BLaER1 (cell line): ENCODE data around the gene THOC6.

Experiments used
- H3K27ac ChIP-seq: shearing (Covaris generic); formaldehyde crosslinking; 2 replicates; pipeline ENCODE4 v1.8.1; 2022
- H3K27me3 ChIP-seq: shearing (Covaris generic); formaldehyde crosslinking; 2 replicates; pipeline ENCODE4 v1.8.1; 2022
- H3K36me3 ChIP-seq: shearing (Covaris generic); formaldehyde crosslinking; 2 replicates; pipeline ENCODE4 v1.8.1; 2022
- H3K4me1 ChIP-seq: shearing (Covaris generic); formaldehyde crosslinking; 2 replicates; pipeline ENCODE4 v1.8.1; 2022
- H3K4me2 ChIP-seq: shearing (Covaris generic); formaldehyde crosslinking; 2 replicates; pipeline ENCODE4 v1.8.1; 2022
- H3K4me3 ChIP-seq: shearing (Covaris generic); formaldehyde crosslinking; 2 replicates; pipeline ENCODE4 v1.8.1; 2022
- H3K9ac ChIP-seq: shearing (Covaris generic); formaldehyde crosslinking; 2 replicates; pipeline ENCODE4 v1.8.1; 2022
- H3K9me3 ChIP-seq: shearing (Covaris generic); formaldehyde crosslinking; 2 replicates; pipeline ENCODE4 v1.8.1; 2022
- H4K20me1 ChIP-seq: shearing (Covaris generic); formaldehyde crosslinking; 2 replicates; pipeline ENCODE4 v1.8.1; 2022
- Cebpa-rat ChIP-seq: shearing (Covaris generic); IDR thresholded peaks from 2 replicates; pipeline ENCODE4 v1.8.1; 2022

Gene THOC6

DNA sequence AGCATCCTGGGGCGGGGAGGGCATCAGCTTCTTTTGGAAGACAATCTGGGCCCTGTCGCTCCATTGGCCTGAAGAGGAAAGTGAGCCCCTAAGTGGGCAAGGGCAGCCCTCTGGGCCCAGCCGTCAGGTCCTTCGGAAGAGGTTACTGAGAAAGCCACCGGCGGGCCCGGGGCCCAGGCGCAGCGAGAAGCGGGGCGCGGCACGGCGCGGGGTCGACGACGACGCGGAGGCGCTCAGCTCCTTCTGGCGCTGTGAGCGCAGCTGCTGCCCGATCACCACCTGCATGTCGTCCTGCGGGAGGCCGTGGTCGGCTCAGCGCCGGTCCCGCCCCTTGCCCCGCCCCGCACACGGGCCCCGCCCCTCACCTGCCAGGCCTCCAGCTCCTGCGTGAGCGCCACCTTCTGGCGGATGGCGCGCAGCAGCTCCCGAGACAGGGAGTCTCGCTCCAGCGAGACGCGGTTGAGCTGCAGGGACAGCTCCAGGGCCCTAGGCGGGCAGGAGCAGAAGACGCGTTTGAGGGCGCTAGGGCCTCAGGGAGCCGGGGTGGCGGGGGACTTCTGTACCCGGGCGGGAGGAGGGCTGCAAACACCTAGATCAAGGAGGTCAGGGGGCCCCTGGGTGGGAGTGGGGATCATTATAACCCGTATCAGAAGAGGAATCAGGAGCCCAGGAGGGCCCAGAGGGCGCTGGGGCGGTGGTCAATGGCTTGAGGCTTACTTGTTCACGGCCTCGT, 4.3 kb downstream of the THOC6 start:
- H3K27ac ChIP-seq, result peak overlapping the region; percentile 12; the same call in 1 of the 2 replicates
- H3K9me3 ChIP-seq, result no peaks in the 10 kb centered on the region
- H3K36me3 ChIP-seq, result peaks cover 23% of the 10 kb centered on the region
- no peak for TF ChIP-seq Cebpa-rat
- H3K4me2 ChIP-seq, result peak overlapping the region; percentile 87
- peaks cover 51% of the 10 kb centered on the region for H3K4me1 ChIP-seq
- no peak overlapping the region for H3K9ac ChIP-seq
- H3K27me3 ChIP-seq, result peaks cover 50% of the 10 kb centered on the region
- peaks cover 81% of the 10 kb centered on the region for H4K20me1 ChIP-seq
- H3K4me3 ChIP-seq, result 0 out of 2 replicates have a peak overlapping the region, but pooled peaks have one; percentile 25

DNA sequence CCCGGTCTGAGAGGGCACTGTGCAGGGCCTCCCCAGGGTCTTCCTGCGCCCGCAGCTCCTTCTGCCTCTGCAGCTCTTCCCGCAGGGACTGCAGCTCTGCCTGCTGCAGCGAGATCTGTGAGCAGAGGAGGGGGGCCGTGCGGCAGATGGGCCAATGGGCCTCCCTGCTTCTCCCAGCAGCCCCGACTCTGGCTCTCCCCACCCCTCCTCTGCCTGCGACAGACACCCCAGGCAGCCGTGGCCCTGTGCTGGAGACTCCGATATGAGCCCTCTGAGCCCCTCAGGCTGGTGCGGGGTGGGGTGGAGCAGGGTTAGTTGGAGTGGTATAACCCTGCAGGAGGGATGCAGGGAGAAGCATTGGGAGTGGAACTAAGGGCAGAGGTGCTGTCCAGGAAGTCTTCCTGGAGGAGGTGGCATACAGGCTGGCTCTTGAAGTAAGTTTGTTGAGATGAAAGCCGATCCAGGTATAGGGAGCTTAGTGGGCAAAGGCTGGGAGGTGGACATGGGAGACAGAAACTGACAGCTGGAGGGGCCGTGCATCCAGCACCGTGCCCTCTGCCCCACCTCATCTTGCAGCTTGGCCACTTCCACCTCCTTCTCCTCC, 5.0 kb downstream of the THOC6 start:
- Histone ChIP-seq H3K4me2 (peak overlapping the region; percentile 69), H3K9ac (no peak overlapping the region), H4K20me1 (peaks cover 80% of the 10 kb centered on the region), H3K4me3 (0 out of 2 replicates have a peak overlapping the region, but pooled peaks have one; percentile 25), H3K36me3 (peaks cover 23% of the 10 kb centered on the region), H3K4me1 (peaks cover 45% of the 10 kb centered on the region), H3K27ac (no peak overlapping the region), H3K9me3 (no peaks in the 10 kb centered on the region), H3K27me3 (peaks cover 56% of the 10 kb centered on the region)
- no peak for TF ChIP-seq Cebpa-rat

GRCh38 chr16:3029491-3030221, 5.8 kb downstream of the THOC6 start:
- Histone ChIP-seq H3K9ac (no peak overlapping the region), H3K9me3 (no peaks in the 10 kb centered on the region), H3K4me2 (peak overlapping the region; percentile 52), H3K36me3 (peaks cover 23% of the 10 kb centered on the region), H3K4me1 (peaks cover 41% of the 10 kb centered on the region), H3K27ac (no peak overlapping the region), H4K20me1 (peaks cover 82% of the 10 kb centered on the region), H3K27me3 (peaks cover 65% of the 10 kb centered on the region), H3K4me3 (peak overlapping the region; percentile 47; the same call in 1 of the 2 replicates)
- no peak for TF ChIP-seq Cebpa-rat

- Histone ChIP-seq H4K20me1 (peaks cover 78% of the 10 kb centered on the region), H3K36me3 (peaks cover 21% of the 10 kb centered on the region), H3K4me3 (no peak overlapping the region), H3K4me1 (peaks cover 36% of the 10 kb centered on the region), H3K9ac (no peak overlapping the region), H3K27ac (no peak overlapping the region), H3K9me3 (no peaks in the 10 kb centered on the region), H3K27me3 (peaks cover 73% of the 10 kb centered on the region), H3K4me2 (no peak overlapping the region)
- no peak for TF ChIP-seq Cebpa-rat
Observed at GRCh38 chr16:3030222-3031212, 6.7 kb downstream of the THOC6 start.

- Histone ChIP-seq H3K9me3 (no peaks in the 10 kb centered on the region), H3K27me3 (peaks cover 95% of the 10 kb centered on the region), H3K9ac (no peak overlapping the region), H3K4me3 (no peak overlapping the region), H3K4me1 (peaks cover 38% of the 10 kb centered on the region), H4K20me1 (peaks cover 68% of the 10 kb centered on the region), H3K36me3 (no peaks in the 10 kb centered on the region), H3K27ac (no peak overlapping the region), H3K4me2 (no peak overlapping the region)
- no peak for TF ChIP-seq Cebpa-rat
Observed at GRCh38 chr16:3032624-3033023, 8.8 kb downstream of the THOC6 start.

GRCh38 chr16:3035289-3035971, 11.6 kb downstream of the THOC6 start:
- Histone ChIP-seq H3K4me2 (peak overlapping the region; percentile 61), H3K9me3 (no peaks in the 10 kb centered on the region), H3K9ac (no peak overlapping the region), H3K27me3 (peaks cover 100% of the 10 kb centered on the region), H3K4me1 (peaks cover 13% of the 10 kb centered on the region), H3K27ac (no peak overlapping the region), H4K20me1 (peaks cover 52% of the 10 kb centered on the region), H3K4me3 (no peak overlapping the region), H3K36me3 (no peaks in the 10 kb centered on the region)
- TF ChIP-seq Cebpa-rat, result no peak

DNA sequence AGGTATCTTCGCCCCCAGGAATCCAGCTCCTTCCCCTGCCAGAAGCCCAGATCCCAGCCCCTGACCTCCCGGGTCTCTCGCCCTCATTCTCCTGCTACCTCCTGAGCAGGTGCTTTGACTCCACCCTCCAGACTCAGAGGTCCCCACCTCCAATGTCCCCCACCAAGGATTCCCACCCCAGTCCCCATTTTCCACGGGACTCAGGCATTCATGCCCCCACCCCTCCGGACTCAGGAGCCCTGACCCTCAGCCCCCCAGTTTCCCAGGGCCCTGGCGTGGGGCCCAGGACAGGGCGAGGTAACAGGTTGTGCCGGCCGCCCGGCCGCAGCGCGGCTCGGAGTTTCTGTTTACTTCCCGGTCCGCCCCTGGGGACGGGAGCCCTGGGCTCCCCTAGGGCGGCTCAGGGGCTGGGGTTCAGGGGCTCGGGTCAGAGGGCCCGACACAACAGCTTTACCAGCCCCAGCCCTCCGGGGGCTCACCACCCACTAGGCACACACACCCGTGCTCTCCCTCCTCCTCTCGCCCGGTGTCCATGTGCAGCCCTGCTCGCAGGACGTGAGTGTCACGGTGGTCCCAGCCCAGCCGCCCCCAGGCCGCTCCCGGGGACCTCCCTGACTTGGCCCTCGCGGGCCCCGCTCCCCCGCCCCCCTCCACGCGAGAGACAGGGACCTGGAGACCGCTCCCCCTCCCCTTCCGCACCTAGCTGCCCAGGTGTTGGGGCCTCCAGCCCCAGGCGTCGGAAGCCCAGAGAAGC, 12.3 kb downstream of the THOC6 start:
- Histone ChIP-seq H3K27me3 (peaks cover 100% of the 10 kb centered on the region), H3K27ac (no peak overlapping the region), H3K9me3 (no peaks in the 10 kb centered on the region), H4K20me1 (peaks cover 45% of the 10 kb centered on the region), H3K4me1 (peaks cover 13% of the 10 kb centered on the region), H3K9ac (no peak overlapping the region), H3K4me2 (peak overlapping the region; percentile 61), H3K36me3 (no peaks in the 10 kb centered on the region), H3K4me3 (peak overlapping the region; percentile 31; the same call in 1 of the 2 replicates)
- TF ChIP-seq Cebpa-rat, result no peak

- Histone ChIP-seq H4K20me1 (peaks cover 41% of the 10 kb centered on the region), H3K4me2 (peak within 1 kb of the TSS; percentile 61), H3K9me3 (no peaks in the 10 kb centered on the region), H3K9ac (no peak within 1 kb of the TSS), H3K4me1 (peaks cover 13% of the 10 kb centered on the region), H3K4me3 (peak within 1 kb of the TSS; percentile 31; the same call in 1 of the 2 replicates), H3K27me3 (peaks cover 100% of the 10 kb centered on the region), H3K27ac (no peak within 1 kb of the TSS), H3K36me3 (no peaks in the 10 kb centered on the region)
- no peak for TF ChIP-seq Cebpa-rat
Observed at GRCh38 chr16:3036726-3037315, 13.0 kb downstream of the THOC6 start, which contains the start of gene BICDL2. BICDL2 (minus strand) TSS chr16:3036944; CDS start chr16:3035496, 1,448 bp downstream.
